BLaER1 treated with 17β-estradiol and CSF1 and Interleukin-3, amounts not matched to agents 10 nM and 100 nM (cell line): ENCODE results near the gene PRR5L.

ENCODE experiments used
- H3K27ac ChIP-seq, 11 experiments: shearing (Covaris generic); formaldehyde crosslinking; 2 replicates each; pipeline ENCODE4 v1.8.1; 2022
- H3K27me3 ChIP-seq, 11 experiments: shearing (Covaris generic); formaldehyde crosslinking; 2 replicates each; pipeline ENCODE4 v1.8.1; 2022
- H3K36me3 ChIP-seq, 11 experiments: shearing (Covaris generic); formaldehyde crosslinking; 2 replicates each; pipeline ENCODE4 v1.8.1; 2022
- H3K4me1 ChIP-seq, 10 experiments: shearing (Covaris generic); formaldehyde crosslinking; 2 replicates each; pipeline ENCODE4 v1.8.1; 2022
- H3K4me2 ChIP-seq, 11 experiments: shearing (Covaris generic); formaldehyde crosslinking; 2 replicates each; pipeline ENCODE4 v1.8.1; 2022
- H3K4me3 ChIP-seq, 10 experiments: shearing (Covaris generic); formaldehyde crosslinking; 2 replicates each; pipeline ENCODE4 v1.8.1; 2022
- H3K9ac ChIP-seq, 11 experiments: shearing (Covaris generic); formaldehyde crosslinking; 2 replicates each; pipeline ENCODE4 v1.8.1; 2022
- H3K9me3 ChIP-seq, 11 experiments: shearing (Covaris generic); formaldehyde crosslinking; replicated peaks in 1 of 11; 2 replicates each; pipeline ENCODE4 v1.8.1; 2022
- H4K20me1 ChIP-seq, 11 experiments: shearing (Covaris generic); formaldehyde crosslinking; 2 replicates each; pipeline ENCODE4 v1.8.1; 2022
- Cebpa-rat ChIP-seq, 11 experiments: shearing (Covaris generic); IDR thresholded peaks; 2 replicates each; pipeline ENCODE4 v1.8.1; 2022

PRR5L gene

DNA sequence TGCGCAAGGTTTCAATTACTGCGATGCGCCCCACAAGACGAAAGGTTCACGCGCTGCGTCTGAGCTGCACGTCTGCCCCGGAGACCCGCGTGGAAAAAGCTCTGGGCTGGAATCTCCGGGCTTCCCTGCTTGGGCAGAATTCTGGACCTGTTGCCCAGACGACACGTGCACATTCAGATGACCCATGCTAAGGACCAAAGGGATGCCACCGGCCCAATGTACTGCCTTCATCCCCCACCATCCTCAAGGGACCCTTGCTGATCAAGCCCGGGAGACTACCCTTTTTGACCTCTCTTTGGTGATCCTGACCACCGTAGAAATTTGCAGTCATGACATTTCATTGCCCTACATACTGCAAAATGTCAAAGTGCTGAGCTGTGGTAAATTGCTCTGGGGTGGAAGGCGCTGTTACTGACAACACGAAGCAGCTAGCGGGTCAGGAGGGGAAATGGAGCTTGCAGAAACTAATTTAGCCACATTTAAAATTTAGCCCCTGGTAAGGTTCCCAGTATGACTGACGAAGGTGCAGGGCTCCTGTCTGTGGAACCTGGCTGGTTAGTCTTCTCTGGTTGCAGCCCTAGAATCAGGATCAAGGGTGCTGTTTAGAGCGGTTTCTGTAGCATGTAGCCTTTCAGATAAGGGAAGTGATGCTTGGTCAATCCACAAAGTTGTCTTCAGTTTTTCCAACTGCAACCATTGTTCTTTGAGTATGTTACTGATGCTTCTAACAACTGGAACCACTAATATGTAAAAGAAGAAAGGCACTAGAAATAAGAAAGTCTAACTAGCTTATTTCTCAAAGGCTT, 81.9 kb downstream of the PRR5L start:
- Histone ChIP-seq H3K4me3 (peak overlapping the region; percentile 72 to 91 (median 80)), H3K4me2 (peak overlapping the region; percentile 89 to 100 (median 98)), H3K36me3 (peaks cover 0 to 25% (median 16%) of the 10 kb centered on the region in 11 experiments; a peak in 18 of 22 replicates), H3K27ac (peak overlapping the region; percentile 38 to 78 (median 67); a peak in 21 of 22 replicates), H4K20me1 (0 out of 22 replicates have a peak, but pooled peaks cover 0 to 9% (median 0%) of the 10 kb centered on the region in 11 experiments), H3K9ac (peak overlapping the region; percentile 69 to 85 (median 81)), H3K27me3 (peaks cover 19 to 42% (median 27%) of the 10 kb centered on the region in 11 experiments; a peak in 19 of 22 replicates), H3K9me3 (no peaks in the 10 kb centered on the region), H3K4me1 (peaks cover 26 to 48% (median 38%) of the 10 kb centered on the region in 10 experiments)
- TF ChIP-seq Cebpa-rat (IDR thresholded peaks at IDR 0.05) = no peak

DNA sequence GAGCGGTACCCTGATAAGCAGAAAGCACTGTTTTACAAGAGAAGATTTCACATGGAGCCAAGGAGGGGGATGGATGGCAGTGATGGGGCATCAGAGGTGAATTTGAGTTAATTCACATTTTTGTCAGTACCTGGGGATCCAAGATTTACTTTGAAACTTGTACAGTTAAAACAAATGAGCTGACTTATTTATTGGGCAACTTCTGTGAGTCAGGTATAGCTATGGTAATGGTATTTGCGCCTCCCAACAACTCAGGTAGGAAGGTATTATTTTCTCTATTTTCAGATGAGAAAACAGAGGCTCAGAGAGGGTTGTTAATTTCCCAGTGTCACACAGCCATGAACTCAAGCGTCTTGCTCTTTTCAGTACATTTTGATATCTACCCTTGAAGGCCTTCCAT, 83.6 kb downstream of the PRR5L start:
- Histone ChIP-seq H3K36me3 (peaks cover 0 to 31% (median 18%) of the 10 kb centered on the region in 11 experiments; a peak in 18 of 22 replicates), H3K4me1 (peaks cover 17 to 34% (median 28%) of the 10 kb centered on the region in 10 experiments), H3K9ac (no peak overlapping the region), H3K9me3 (no peaks in the 10 kb centered on the region), H3K4me3 (no peak overlapping the region), H3K27me3 (peaks cover 19 to 40% (median 27%) of the 10 kb centered on the region in 11 experiments; a peak in 19 of 22 replicates), H3K27ac (no peak overlapping the region), H3K4me2 (peak overlapping the region in 2 of 11 experiments; percentile 89 to 99; a peak in 1 of 22 replicates), H4K20me1 (0 out of 22 replicates have a peak, but pooled peaks cover 0 to 9% (median 0%) of the 10 kb centered on the region in 11 experiments)
- no peak for TF ChIP-seq Cebpa-rat (IDR thresholded peaks at IDR 0.05)

DNA sequence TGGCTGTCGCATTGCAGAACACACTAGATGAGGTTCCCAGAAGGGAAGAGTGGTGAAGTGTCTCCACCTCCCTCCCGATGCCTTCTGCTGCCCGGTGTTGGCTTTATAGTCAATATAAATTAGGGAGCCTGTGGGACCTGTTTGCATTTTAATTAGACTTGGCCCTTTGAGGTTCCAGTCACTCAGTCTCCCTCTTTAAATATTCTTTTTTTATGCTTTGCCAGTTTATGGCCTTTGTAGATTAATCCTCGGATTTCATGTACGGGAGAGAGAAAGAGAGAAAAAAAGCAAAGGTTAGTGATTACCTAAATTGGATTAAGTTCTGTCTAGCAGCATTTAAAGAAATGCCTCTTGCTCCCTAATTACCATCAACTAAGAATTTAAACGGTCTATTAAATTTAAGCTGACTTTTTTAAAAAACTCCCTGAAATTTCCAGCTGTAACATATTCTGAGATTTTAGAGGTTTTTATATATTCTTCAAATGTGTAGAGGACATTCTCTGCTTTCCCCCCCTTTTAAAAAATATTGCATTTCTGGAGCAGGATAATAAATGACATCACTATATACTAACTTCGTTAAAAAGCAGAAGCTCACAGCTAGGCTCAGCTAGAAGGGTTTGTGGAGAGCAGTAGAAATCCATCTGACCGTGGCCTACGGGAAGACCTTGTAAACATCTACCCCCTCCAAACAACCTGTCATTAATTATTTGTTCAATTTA, 84.4 kb downstream of the PRR5L start:
- no peak overlapping the region for H3K4me3 ChIP-seq
- peaks cover 0 to 36% (median 18%) of the 10 kb centered on the region in 11 experiments; a peak in 18 of 22 replicates for H3K36me3 ChIP-seq
- H4K20me1 ChIP-seq = 0 out of 22 replicates have a peak, but pooled peaks cover 0 to 9% (median 0%) of the 10 kb centered on the region in 11 experiments
- H3K27ac ChIP-seq = no peak overlapping the region
- no peak for TF ChIP-seq Cebpa-rat (IDR thresholded peaks at IDR 0.05)
- peaks cover 17 to 27% (median 24%) of the 10 kb centered on the region in 10 experiments for H3K4me1 ChIP-seq
- no peak overlapping the region for H3K4me2 ChIP-seq
- no peak overlapping the region for H3K9ac ChIP-seq
- peaks cover 14 to 32% (median 25%) of the 10 kb centered on the region in 11 experiments; a peak in 19 of 22 replicates for H3K27me3 ChIP-seq
- no peaks in the 10 kb centered on the region for H3K9me3 ChIP-seq

DNA sequence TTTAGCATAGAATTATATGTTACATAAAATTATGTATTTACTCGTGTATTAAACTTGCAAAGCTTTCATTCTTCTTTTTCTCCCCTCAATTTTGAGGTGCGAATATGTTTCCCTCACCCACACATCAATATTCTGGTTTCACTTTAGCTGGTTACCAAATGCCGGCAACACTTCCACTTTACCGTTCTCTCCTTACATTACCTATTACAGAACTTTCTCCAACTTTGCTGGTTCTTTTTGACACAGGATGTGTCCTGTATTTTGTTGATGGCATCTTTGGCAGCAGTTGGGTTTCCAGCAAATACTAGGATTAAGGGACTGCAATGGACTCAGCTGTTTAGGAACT, 84.9 kb downstream of the PRR5L start:
- H3K27ac ChIP-seq = no peak overlapping the region
- H3K9me3 ChIP-seq = no peaks in the 10 kb centered on the region
- H3K36me3 ChIP-seq = peaks cover 0 to 36% (median 18%) of the 10 kb centered on the region in 11 experiments; a peak in 18 of 22 replicates
- no peak for TF ChIP-seq Cebpa-rat (IDR thresholded peaks at IDR 0.05)
- H3K4me1 ChIP-seq = peaks cover 16 to 21% (median 20%) of the 10 kb centered on the region in 10 experiments
- peaks cover 9 to 27% (median 20%) of the 10 kb centered on the region in 11 experiments; a peak in 19 of 22 replicates for H3K27me3 ChIP-seq
- H4K20me1 ChIP-seq = peaks cover 0 to 9% (median 0%) of the 10 kb centered on the region in 11 experiments; a peak in 1 of 22 replicates
- no peak overlapping the region for H3K9ac ChIP-seq
- no peak overlapping the region for H3K4me3 ChIP-seq
- H3K4me2 ChIP-seq = no peak overlapping the region

DNA sequence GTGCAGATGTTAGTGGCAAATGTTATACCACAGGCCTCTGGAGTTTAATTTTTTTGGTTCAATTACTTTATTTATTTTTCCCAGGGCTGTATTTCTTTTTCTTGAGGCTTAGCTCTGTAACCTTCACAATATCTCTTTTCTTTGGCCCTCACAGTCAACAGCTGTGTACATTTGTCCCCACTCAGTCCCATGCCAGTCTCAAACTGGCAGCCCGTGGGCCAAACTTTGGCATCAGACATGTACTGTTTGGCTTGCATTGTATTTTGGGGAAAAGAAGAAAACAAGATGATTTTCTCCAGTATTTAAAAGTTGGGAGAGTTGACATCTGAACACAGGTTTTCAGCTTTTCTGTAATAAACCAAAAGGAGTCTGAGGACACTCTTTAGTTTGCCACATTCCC, 87.1 kb downstream of the PRR5L start:
- Histone ChIP-seq H3K4me3 (no peak overlapping the region), H3K4me1 (peaks cover 6 to 26% (median 11%) of the 10 kb centered on the region in 10 experiments; a peak in 19 of 20 replicates), H3K9me3 (no peaks in the 10 kb centered on the region), H3K9ac (no peak overlapping the region), H3K4me2 (no peak overlapping the region), H4K20me1 (peaks cover 0 to 4% (median 0%) of the 10 kb centered on the region in 11 experiments; a peak in 1 of 22 replicates), H3K36me3 (peaks cover 0 to 42% (median 18%) of the 10 kb centered on the region in 11 experiments; a peak in 18 of 22 replicates), H3K27me3 (peaks cover 0 to 6% (median 0%) of the 10 kb centered on the region in 11 experiments; a peak in 6 of 22 replicates), H3K27ac (no peak overlapping the region)
- no peak for TF ChIP-seq Cebpa-rat (IDR thresholded peaks at IDR 0.05)

DNA sequence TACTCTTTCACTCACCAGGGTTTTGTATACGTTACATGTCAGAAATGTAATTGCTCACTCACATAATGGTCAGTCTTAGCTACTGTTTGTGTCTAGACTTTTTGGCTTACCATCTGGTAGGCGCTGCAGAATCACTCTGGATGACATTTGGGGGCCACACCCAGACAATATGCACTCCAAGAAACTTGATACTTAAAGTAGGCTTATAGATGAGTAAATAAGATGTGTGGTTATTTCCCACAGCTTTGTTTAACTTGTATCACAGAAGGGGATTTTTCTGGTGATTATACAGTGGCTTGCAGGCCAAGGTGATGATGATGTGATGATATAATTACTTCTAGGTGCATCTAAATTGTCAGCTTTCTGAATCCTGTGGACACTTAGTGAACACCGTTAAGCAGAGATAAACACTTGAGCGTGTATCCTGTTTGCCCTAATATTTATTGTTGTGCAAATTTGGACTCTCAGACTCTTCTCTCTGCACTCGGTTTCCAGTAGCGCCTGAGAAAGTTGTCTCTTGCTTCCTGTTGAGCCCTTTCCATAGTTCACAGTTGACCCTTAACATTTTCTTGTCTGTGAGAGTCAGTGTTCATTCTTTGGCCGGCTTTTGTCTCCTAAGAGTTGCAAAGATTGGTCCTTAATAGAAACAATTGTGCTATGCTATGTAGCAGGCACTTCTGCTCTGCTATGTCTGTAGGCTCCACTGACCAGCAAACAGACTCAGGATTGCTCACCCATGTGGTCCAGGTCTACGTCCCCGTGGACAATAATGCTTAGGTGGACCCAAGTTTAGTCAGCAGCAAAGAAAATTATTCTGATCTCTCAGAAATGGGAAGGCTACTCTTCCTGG, 89.3 kb downstream of the PRR5L start:
- H3K4me2 ChIP-seq = no peak overlapping the region
- peaks cover 0 to 37% (median 18%) of the 10 kb centered on the region in 11 experiments; a peak in 18 of 22 replicates for H3K36me3 ChIP-seq
- TF ChIP-seq Cebpa-rat (IDR thresholded peaks at IDR 0.05) = no peak
- H3K9me3 ChIP-seq = no peaks in the 10 kb centered on the region
- H3K27me3 ChIP-seq = no peaks in the 10 kb centered on the region
- no peak overlapping the region for H3K4me3 ChIP-seq
- H4K20me1 ChIP-seq = no peaks in the 10 kb centered on the region; a peak in 1 of 22 replicates
- no peak overlapping the region for H3K9ac ChIP-seq
- H3K27ac ChIP-seq = no peak overlapping the region
- peaks cover 2 to 36% (median 4%) of the 10 kb centered on the region in 10 experiments; a peak in 15 of 20 replicates for H3K4me1 ChIP-seq

DNA sequence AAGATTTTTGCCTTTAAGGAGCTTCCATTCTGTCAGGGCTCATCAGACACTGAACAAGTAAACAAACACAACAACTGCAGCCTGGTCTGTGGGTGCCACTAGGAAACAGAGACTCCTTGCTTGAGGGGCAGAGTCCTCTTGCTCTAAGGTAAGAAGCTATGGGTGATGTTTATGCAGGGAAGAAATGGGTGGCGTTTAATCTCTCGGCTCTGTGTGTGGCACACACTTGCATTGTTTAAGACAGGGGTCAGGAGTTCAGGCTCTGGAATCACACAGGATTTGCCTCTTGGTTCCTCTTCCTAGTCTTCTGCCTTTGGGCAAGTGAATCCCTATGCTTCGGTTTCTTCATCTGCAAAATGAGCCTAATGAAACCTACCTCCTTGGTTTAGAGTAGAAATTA, 90.3 kb downstream of the PRR5L start:
- no peaks in the 10 kb centered on the region for H3K9me3 ChIP-seq
- no peaks in the 10 kb centered on the region; a peak in 1 of 22 replicates for H4K20me1 ChIP-seq
- H3K4me2 ChIP-seq = peak overlapping the region in 1 of 11 experiments; percentile 3; a peak in 2 of 22 replicates
- H3K27ac ChIP-seq = no peak overlapping the region
- no peak for TF ChIP-seq Cebpa-rat (IDR thresholded peaks at IDR 0.05)
- H3K36me3 ChIP-seq = peaks cover 0 to 32% (median 18%) of the 10 kb centered on the region in 11 experiments; a peak in 18 of 22 replicates
- H3K9ac ChIP-seq = no peak overlapping the region
- H3K4me3 ChIP-seq = no peak overlapping the region
- no peaks in the 10 kb centered on the region for H3K27me3 ChIP-seq
- peaks cover 12 to 46% (median 14%) of the 10 kb centered on the region in 10 experiments for H3K4me1 ChIP-seq

DNA sequence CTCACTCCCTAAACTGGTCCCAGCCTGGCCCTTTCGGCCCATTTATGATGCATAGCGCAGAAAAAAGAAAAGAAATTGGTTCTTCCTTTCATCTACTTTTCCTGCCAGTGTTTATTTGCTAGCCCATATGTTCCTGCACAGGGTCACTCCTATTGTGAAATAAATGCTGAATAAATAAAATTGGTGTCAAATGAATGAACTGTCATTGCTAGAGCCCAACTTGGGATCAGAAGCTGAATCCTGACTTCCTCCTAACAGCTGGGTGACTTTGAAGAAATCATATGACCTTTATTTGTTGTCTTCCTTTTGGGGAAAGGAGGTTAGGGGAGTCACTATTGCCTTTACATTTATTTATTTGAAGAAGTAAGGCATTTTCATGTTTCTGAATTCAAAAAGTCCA, 92.0 kb downstream of the PRR5L start:
- Histone ChIP-seq H4K20me1 (no peaks in the 10 kb centered on the region; a peak in 1 of 22 replicates), H3K4me2 (peak overlapping the region in 3 of 11 experiments; percentile 19 to 82 (median 45); a peak in 7 of 22 replicates), H3K4me1 (peaks cover 14 to 63% (median 26%) of the 10 kb centered on the region in 10 experiments), H3K9ac (no peak overlapping the region; a peak in 1 of 22 replicates), H3K27ac (peak overlapping the region in 1 of 11 experiments; percentile 38; a peak in 1 of 22 replicates), H3K36me3 (peaks cover 0 to 17% (median 2%) of the 10 kb centered on the region in 11 experiments; a peak in 7 of 22 replicates), H3K9me3 (no peaks in the 10 kb centered on the region; a peak in 1 of 22 replicates), H3K27me3 (no peaks in the 10 kb centered on the region), H3K4me3 (no peak overlapping the region)
- TF ChIP-seq Cebpa-rat (IDR thresholded peaks at IDR 0.05) = no peak
